Activated effector memory CD4-positive, alpha-beta T cell treated with Interleukin-2 at 50 U/mL for 16 hours (primary cell): ENCODE measurements around the gene NSMCE3.

Experiments used
- DNase-seq: peaks from one replicate; pipeline ENCODE4 v3.0.0-alpha.2; 2020

NSMCE3 gene

DNA sequence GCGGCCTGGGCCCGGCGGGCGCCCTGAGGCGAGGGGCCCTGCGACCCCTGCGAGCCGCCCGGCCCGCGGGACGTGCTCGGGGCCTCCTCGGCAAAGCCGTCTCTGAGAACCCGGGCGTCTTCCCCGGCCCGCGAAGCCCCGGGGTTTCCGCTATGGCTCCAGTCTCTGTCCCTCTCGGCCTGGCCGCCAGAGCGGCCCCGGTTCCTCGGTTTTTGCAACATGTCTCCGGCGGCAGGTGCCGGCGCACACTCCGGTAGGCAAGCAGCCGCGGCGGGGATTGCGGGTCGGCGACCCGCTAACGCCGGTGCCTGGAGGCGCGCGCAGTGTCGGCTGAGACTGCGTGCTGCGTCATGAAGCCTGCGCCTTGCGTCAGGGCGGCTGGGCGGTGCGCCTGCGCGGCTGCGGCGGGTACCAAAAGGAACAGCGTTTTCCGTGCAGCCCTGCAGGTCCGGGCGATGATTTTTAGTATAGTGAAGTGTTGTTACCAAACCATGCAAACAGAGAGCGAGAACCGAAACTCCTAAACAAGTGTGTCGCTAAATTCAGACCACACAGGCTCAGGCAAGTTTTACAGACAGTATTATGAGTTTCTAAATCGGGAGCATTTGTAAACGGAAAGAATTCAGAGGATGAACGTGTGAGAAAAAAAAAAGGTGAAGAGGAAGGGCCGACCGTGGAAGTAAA lies at the start of gene NSMCE3:
Gene NSMCE3 (minus strand): TSS at position 338 of the 684 bp plus-strand sequence. CDS start 117 bp downstream, at position 221.
- peak; percentile 85 for DNase-seq

DNA sequence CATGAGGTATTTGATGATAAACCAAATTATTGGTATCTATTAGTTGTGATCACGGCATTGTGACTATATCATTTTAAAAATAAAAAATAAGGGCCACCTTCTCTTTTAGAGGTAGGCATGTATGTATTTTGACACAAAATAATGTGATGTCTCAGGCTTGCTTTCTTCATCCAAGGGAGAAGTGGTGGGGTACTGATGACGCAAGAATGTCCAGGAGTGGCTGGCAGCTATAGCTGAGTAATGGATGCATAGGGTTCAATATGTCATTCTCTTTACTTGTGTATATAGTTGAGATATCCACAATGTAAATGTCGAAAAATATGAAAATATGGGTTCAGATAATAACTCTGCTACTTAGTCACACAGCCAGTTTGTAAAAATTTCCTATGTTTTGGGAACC lies 46.8 kb upstream of the NSMCE3 start:
- no peak for DNase-seq

- no peak for DNase-seq
These were observed 42.8 kb upstream of the NSMCE3 start for GRCh38 chr15:29312387-29312786.

- no peak for DNase-seq
These were observed 42.1 kb upstream of the NSMCE3 start for GRCh38 chr15:29311696-29312095.

GRCh38 chr15:29309139-29309538 lies 39.5 kb upstream of the NSMCE3 start:
- DNase-seq = no peak

DNA sequence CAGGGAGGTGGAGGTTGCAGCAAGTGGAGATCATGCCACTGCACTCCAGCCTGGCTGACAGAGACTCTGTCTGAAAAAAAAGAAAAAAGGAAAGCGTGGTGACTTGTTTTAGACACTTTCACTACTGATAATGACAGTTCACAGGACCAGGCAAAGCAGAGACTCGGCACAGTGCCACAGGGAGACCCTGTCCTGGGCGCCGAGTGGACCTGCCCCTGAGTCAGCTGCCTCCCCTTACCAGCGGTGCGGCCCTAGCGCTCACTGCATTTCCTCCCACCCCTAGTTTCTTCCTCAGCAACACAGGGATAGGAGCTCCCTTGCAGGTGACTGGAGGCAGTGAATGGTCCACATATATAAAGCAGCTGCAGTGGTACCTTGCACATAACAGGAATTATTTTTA lies 38.7 kb upstream of the NSMCE3 start:
- no peak for DNase-seq

- no peak for DNase-seq
These were observed 35.9 kb upstream of the NSMCE3 start for GRCh38 chr15:29305556-29305955.

DNA sequence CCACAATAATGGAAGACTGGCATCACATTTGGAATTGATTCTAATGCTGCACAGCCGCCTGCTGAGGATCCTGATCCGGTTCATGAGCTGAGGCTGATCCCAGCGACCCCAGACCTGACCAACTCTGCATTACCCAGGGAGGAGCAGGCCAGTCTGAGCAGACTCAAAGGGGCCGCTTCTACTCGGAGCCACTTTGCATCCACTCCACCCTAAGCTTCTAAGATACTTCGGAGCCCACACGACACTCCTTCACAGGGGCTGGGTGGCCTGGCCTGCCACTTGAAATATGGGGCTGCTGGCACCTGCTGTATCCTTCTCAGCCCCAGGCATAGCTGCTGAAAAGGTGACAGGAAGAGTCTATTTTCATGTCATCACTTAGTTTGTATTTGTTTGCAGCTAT lies 33.2 kb upstream of the NSMCE3 start:
- no peak for DNase-seq

DNA sequence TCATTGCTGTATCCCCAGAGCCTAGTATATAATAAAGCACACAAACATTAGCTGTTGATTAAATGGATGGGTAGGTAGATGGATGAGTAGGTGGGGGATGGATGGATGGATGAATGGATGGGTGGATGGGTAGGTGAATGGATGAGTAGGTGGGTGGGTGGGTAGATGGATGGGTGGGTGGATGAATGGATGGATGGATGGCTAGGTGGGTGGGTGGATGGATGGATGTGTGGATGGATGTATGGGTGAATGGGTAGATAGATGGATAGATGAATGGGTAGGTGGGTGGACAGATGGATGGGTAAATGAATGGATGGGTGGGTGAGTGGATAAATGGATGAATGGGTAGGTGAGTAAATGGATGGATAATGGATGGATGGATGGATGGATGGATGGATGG lies 30.2 kb upstream of the NSMCE3 start:
- DNase-seq = no peak

GRCh38 chr15:29299331-29299730 lies 29.7 kb upstream of the NSMCE3 start:
- DNase-seq = no peak

- DNase-seq = no peak
These were observed 25.2 kb upstream of the NSMCE3 start for GRCh38 chr15:29294732-29295325.

GRCh38 chr15:29291067-29291845 lies 21.6 kb upstream of the NSMCE3 start:
- no peak for DNase-seq

- DNase-seq = no peak
These were observed 19.6 kb upstream of the NSMCE3 start for GRCh38 chr15:29289173-29289572.

GRCh38 chr15:29285386-29285785 lies 15.8 kb upstream of the NSMCE3 start:
- DNase-seq = no peak

DNA sequence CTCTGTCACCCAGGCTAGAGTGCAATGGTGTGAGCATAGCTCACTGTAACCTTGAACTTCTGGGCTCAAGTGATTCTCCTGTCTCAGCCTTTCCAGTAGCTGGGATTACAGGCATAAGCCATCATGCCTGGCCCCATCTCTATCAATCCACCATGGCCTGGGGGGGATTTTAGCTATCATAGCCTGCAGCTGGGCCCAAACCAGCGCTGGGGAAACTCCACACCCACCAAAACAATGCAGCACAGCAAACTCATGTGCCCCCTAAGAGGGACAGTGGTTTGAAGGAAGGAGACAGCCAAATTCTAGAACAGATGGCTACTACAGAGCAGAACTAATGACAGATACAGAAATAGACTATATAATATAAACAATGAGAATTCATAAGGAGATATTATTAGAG lies 13.8 kb upstream of the NSMCE3 start:
- no peak for DNase-seq

GRCh38 chr15:29280514-29280913 lies 10.9 kb upstream of the NSMCE3 start:
- no peak for DNase-seq

GRCh38 chr15:29278436-29279105 lies 8.9 kb upstream of the NSMCE3 start:
- DNase-seq = no peak

DNA sequence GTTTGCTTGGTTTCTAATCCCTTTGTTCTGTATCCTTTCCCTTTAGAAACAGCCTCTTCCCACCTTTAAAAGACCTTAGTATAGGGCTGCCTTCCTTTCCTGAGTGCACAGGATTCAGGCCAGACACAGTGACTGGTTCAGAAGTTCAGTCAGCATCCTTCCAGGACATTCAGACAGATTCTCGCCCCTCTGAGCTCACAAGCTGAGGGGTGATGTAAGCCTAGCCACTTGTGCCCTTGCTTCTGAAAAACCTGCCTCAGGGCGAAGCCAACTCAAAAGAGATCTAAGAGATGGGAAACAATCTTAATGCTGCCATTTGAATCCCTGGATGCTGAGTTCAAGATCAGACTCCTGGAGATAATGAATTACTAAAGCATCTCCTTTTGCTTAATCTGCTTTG lies 6.7 kb upstream of the NSMCE3 start:
- DNase-seq = no peak

DNA sequence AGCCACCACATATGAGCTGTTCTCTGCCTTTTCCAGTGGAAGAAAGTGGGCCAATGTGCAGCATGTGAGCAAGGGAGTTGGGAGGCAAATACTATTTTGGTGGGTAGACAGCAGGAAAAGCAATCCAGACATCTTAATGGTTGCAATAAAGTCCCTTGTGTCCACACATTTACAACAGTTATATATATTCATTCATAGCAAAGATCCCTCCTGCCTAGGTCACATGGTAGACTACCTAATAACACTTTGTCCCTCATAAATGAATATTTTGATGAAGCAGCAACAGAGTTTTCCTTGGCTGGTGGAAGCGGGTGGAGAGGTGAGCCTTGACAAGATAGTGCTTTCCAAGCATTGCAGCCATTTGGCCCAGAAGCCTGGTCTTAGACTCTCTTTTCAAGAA lies 6.2 kb upstream of the NSMCE3 start:
- DNase-seq = no peak

DNA sequence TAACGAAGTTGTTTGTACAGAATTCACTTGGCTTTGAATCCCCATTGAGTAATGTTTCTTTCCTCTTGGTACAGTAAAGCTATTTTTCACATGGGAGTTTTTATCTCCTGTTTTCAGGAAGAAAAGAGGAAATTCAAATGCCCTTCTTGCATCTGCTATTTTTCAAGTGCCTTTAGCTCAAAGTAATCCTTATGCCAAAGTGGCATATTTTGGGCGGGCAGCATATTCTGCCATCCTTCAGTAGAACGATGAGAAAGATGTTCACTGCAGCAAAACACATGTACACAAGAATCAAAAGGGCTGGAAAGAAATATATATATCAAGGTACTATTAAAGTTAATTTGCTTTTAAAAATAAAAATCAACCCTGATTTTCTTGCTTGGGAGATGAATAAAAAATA lies 5.3 kb upstream of the NSMCE3 start:
- DNase-seq = no peak

DNA sequence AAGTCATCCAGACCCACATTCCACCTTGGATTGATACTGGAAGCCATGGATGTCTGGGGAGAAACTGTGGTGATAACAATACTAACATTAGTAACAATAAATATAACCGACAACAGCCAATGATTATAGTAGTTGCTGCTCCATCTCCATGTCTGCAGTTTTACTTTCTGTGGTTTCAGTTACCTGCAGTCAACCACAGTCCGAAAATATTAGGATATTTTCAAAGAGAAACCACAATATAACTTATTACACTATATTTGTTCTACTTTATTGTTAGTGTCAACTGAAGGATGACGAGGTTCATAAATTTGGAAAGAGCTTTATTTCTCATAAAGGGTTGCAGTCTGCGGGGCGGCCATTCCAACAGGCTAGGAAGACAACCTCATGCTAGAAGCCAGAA lies 2.6 kb upstream of the NSMCE3 start:
- no peak for DNase-seq

DNA sequence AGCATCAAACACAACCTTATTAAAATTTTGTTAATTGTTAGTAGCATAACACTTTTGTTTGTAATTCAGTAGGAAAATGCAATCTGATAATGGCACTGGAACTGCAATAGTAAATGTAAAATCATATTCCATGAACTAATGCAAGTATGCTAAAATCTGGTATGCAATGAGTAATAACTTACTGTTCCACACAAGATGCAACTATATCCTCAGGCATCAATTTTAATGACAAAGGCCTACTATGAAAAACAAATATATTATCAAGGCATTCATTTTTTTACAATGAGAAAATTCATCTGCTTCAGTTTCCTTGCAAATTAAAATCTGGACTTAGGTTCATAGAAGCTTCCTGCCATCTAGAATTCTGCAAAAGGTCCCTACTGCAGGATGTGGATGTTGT lies 1.4 kb upstream of the NSMCE3 start:
- DNase-seq = no peak

GRCh38 chr15:29270169-29270955 lies 740 bp upstream of the NSMCE3 start:
- peak; percentile 13 for DNase-seq
